Activated naive CD4-positive, alpha-beta T cell treated with anti-CD3 and anti-CD28 coated beads, Interleukin-2, amount 50 U/mL, for 24 hours (primary cell): ENCODE measurements around the gene EPHA4.

Source experiments
- H3K27ac Mint-ChIP-seq: one replicate; pipeline ENCODE4 v1.8.0; 2021; ENCODE audit warnings: mild to moderate bottlenecking, mixed read lengths
- H3K27me3 Mint-ChIP-seq: one replicate; pipeline ENCODE4 v1.8.0; 2021; ENCODE audit warnings: mixed read lengths
- H3K36me3 Mint-ChIP-seq: one replicate; pipeline ENCODE4 v1.8.0; 2021; ENCODE audit warnings: mixed read lengths
- H3K4me1 Mint-ChIP-seq: one replicate; pipeline ENCODE4 v1.8.0; 2021; ENCODE audit warnings: mixed read lengths
- H3K4me3 Mint-ChIP-seq: one replicate; pipeline ENCODE4 v1.8.0; 2021; ENCODE audit warnings: mild to moderate bottlenecking, mixed read lengths
- H3K9me3 Mint-ChIP-seq: one replicate; pipeline ENCODE4 v1.8.0; 2021; ENCODE audit warnings: mixed read lengths

The EPHA4 gene

DNA sequence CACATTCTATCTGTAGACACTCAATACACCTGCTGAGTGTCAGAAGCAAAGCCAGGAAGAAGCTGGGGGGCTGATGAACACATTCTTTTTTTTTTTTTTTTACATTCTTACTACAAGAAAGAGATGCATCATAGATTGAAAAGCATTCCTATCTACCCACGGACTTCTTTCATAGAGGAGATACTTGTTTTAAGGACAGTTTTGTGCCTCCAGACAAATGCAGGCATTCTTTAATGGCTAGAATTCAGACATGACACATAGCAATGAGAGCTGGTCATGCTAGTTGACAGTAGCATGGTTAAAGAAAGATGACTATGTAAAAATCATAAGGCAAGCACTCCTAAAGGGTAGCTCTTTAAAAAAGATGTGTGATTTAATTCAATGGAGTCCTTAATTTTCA lies 110.2 kb downstream of the EPHA4 start:
- H3K27ac Mint-ChIP-seq, result no peak overlapping the region
- H3K36me3 Mint-ChIP-seq, result peaks cover 3% of the 10 kb centered on the region
- peaks cover 40% of the 10 kb centered on the region for H3K4me1 Mint-ChIP-seq
- peaks cover 1% of the 10 kb centered on the region for H3K27me3 Mint-ChIP-seq
- no peak overlapping the region for H3K4me3 Mint-ChIP-seq
- no peaks in the 10 kb centered on the region for H3K9me3 Mint-ChIP-seq

DNA sequence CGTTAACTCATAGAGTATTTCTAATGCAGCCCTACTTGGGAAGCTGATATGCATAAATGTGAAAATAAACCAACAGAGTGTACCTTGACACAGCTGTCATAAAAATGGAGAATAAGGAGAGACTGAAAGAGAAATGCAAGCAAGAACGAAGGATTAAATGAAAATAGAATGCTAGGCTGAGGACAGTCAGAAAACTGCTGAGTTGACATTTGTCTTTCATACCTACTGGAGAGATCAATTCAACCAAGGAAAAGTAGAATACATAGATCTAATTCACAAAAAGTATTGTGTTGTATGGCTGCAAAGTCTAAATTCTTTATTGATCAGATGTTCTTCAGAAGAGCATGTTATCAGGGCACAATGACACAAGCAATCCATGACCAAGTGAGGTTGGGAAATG lies 112.0 kb downstream of the EPHA4 start:
- peaks cover 7% of the 10 kb centered on the region for H3K36me3 Mint-ChIP-seq
- no peak overlapping the region for H3K27ac Mint-ChIP-seq
- peaks cover 24% of the 10 kb centered on the region for H3K4me1 Mint-ChIP-seq
- no peaks in the 10 kb centered on the region for H3K9me3 Mint-ChIP-seq
- peaks cover 1% of the 10 kb centered on the region for H3K27me3 Mint-ChIP-seq
- no peak overlapping the region for H3K4me3 Mint-ChIP-seq

DNA sequence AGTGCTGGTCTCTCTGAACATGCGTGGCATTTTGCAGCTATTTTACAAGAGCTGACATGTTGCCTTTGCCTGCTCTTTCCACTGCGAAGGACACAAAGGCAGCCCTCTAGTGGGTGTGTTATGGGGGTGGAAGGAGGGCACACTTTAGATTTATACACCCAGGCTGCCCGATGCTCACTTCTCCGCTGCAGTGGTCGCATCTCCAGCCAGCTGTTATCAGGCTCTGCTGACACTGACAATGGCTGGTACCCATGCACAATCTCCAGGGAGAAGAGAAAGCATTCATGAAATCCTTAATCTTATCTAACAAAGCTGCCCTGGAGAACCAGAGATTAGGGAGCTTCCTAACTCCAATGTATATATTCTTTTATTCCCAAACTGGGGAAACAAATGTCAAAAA lies 113.5 kb downstream of the EPHA4 start:
- Mint-ChIP-seq H3K4me1 (peaks cover 11% of the 10 kb centered on the region), H3K27me3 (no peaks in the 10 kb centered on the region), H3K9me3 (no peaks in the 10 kb centered on the region), H3K4me3 (no peak overlapping the region), H3K27ac (no peak overlapping the region), H3K36me3 (peaks cover 12% of the 10 kb centered on the region)

DNA sequence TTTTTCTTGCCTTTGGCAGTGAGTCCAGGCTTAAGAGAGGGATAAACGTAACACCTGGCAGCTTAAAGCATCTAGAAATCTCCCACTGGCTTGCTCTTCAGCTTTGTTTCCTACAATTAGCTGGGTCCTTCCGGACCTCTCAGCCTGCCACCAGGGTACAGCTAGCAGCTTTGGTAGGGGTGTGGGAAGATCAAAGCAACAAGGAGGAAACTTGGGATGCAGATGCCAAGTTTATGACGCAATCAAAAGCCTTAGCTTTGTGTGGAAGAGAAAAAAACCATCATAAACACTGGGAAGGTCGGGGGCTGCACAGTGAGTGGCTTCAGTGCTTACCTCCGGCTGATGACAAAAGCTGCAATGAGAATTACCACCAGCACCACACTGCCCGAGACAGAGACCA lies 116.9 kb downstream of the EPHA4 start:
- Mint-ChIP-seq H3K36me3 (peaks cover 10% of the 10 kb centered on the region), H3K27ac (no peak overlapping the region), H3K4me1 (no peaks in the 10 kb centered on the region), H3K4me3 (no peak overlapping the region), H3K9me3 (no peaks in the 10 kb centered on the region), H3K27me3 (no peaks in the 10 kb centered on the region)

DNA sequence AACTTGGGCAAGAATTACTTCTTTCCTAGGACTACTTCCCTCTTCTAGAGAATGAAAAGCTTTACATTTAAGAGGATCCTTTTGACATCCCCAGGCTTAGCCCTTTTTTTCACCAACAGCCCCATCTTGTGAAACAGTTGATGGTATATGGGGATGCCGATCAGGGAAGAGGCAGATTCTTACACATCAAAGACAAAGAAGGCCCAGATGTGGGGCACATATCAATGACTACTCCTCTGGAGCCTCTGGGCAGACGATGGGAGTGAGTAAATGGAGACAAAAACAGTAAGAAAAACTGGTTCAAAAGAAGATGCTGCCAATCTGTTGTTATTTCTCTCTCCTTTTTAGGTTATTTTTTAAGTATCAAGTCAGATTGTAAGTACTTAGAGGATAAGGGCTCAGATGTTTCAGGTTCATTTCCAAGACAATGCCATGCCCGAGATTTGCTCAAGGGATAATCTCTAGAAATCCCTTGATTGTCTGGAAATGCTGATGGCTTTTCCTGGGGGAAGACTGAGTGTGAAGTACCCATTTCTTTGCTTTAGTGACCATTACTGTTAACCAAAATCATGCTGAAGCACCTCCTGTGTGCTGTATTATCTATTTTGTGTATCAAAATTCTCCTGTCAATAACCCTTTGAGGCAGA lies 117.5 kb downstream of the EPHA4 start:
- Mint-ChIP-seq H3K4me3 (no peak overlapping the region), H3K4me1 (no peaks in the 10 kb centered on the region), H3K27ac (no peak overlapping the region), H3K36me3 (peaks cover 10% of the 10 kb centered on the region), H3K27me3 (no peaks in the 10 kb centered on the region), H3K9me3 (no peaks in the 10 kb centered on the region)

DNA sequence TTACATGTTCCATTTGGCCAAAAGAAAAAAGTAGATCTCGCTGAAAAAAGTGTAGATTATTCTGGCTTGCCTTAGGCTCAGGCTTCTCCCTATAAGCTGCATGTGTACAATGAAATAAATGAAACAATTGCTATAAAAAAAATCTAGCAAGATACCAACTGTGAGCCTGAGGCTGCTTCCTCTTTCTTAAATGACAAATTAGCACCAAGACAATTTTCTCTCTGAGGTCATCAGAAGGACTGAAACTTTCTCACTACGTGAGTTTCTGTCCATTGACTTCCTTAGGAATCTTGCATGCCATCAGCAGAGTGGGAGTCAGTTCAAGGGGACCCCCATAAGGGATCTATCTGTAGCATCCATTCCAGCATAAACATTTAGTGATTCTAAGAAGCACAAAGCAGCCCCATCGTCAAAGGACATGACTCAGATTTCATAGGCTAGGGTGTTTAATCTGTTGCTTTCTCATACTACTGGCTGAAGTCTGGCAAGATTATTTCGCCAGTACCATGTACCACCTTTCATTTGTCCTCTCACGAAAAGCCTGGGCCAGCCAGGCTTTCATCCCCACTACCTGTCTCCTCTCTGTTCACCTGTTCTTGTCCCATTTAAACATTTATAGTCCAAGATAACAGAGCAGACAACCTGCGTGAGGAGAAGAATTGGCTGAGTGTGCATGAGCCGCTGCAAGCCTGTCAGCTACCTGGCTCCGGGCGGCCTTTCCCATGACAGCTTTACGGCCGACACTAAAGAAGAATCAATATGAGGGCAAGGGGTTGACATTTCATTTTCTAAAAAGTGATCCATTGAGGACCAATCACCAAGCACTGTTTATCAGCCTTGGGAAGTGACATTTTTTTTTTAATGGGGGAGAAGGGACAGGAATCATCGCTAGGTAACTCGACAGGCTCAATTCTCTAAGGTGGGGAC lies 120.0 kb downstream of the EPHA4 start:
- Mint-ChIP-seq H3K27ac (no peak overlapping the region), H3K4me3 (no peak overlapping the region), H3K36me3 (peaks cover 13% of the 10 kb centered on the region), H3K27me3 (no peaks in the 10 kb centered on the region), H3K9me3 (no peaks in the 10 kb centered on the region), H3K4me1 (no peaks in the 10 kb centered on the region)

DNA sequence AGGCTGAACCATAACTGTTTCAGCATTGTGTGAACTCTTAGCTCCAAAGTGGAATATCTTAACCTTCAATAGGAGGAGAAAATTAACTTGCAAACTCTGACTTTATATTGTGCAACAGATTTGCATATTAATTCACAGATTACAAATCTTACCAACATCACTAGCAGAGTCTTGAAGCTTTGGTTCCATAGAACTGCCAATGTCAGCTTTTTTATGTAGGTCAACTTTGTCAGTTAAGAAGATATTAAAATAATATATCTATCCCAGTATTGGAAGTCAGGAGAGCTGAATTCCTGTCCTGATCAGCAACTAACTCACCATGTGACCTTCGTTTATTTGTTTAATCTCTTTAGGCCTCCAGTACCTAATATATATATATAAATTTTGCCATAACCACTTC lies 121.8 kb downstream of the EPHA4 start:
- Mint-ChIP-seq H3K36me3 (peaks cover 8% of the 10 kb centered on the region), H3K27ac (no peak overlapping the region), H3K27me3 (no peaks in the 10 kb centered on the region), H3K4me3 (no peak overlapping the region), H3K9me3 (no peaks in the 10 kb centered on the region), H3K4me1 (no peaks in the 10 kb centered on the region)

DNA sequence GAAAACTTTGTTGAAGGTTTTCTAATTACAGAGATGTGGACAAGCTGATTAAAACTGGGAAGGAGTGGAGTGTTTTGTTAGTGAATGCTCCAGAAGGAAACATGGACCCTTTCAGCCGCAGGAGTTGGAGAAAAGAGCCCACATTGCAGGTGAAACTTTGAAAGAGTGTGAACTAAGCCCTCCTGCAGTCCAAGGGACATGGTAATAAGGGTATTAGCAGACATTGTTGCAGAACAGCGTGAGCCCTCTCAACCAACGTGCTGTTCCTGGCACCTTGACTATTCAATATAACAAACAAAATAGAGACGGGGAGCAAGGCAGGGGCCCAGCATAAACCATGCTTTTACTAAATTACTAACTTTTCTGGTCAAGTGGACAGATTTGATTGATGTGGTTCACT lies 122.7 kb downstream of the EPHA4 start:
- H3K27ac Mint-ChIP-seq, result no peak overlapping the region
- H3K27me3 Mint-ChIP-seq, result no peaks in the 10 kb centered on the region
- H3K4me1 Mint-ChIP-seq, result no peaks in the 10 kb centered on the region
- no peak overlapping the region for H3K4me3 Mint-ChIP-seq
- H3K36me3 Mint-ChIP-seq, result peaks cover 5% of the 10 kb centered on the region
- no peaks in the 10 kb centered on the region for H3K9me3 Mint-ChIP-seq

DNA sequence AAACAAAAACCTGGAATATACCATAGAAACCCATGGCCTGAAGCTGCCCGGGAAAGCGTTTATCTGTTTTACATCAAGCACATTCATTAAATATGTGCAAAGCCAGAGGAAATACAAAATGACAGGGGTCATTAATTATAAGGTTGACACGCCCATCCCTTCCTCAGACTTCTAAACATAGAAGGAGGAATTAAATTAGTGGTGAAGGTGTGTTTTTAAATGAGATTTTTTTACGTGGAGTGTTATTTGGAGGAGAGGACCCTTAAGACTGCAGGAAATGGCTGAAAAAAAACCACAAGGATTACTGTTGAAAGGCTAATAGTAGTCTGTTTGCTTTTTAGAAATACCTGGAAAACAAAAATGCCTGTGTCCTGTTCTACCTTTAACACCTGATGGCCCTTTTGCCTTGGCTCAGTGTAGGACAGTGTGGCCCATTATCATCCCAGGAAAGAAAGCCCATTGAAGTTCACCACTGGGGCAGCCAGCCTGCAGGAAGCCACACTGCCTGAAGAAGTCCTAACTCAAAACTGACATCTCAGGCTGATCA lies 123.2 kb downstream of the EPHA4 start:
- H3K36me3 Mint-ChIP-seq, result peaks cover 5% of the 10 kb centered on the region
- no peaks in the 10 kb centered on the region for H3K9me3 Mint-ChIP-seq
- no peaks in the 10 kb centered on the region for H3K27me3 Mint-ChIP-seq
- no peak overlapping the region for H3K27ac Mint-ChIP-seq
- no peaks in the 10 kb centered on the region for H3K4me1 Mint-ChIP-seq
- H3K4me3 Mint-ChIP-seq, result no peak overlapping the region

DNA sequence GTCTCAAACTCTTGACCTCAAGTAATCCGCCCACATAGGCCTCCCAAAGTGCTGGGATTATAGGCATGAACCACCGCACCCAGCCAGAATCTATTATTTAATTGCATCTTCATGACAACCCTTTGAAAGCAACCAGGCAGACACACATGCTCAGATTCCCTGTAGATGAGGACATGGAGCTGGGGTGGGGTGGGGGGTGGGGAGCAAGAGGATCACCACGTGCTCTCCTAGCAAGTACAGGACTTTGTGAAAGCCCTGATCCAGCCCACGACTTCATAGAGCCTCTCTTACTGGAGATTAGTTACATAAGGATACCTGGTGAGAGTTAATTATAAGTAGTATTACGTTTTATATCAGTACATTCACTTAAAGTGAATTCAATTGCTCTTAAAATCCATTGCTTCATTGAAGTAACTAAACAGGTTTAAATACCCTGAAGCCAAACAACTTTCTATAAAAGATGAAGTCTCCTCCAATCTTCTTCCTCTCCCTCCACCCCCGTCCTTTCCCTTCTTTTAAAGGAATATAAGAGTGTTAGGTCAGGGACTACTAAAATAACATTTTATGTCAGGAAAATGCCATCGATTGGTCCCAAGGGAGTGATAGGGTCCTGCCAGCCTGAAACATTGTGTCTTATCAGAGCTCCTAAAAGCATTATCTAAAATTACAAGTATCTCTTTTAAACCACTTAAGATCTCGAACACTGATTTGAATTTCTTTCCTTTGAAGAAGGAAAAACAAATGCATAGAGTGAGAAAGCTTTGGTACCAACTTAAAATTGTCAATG lies 123.9 kb downstream of the EPHA4 start:
- Mint-ChIP-seq H3K27ac (no peak overlapping the region), H3K9me3 (no peaks in the 10 kb centered on the region), H3K4me3 (no peak overlapping the region), H3K4me1 (no peaks in the 10 kb centered on the region), H3K27me3 (no peaks in the 10 kb centered on the region), H3K36me3 (peaks cover 3% of the 10 kb centered on the region)

DNA sequence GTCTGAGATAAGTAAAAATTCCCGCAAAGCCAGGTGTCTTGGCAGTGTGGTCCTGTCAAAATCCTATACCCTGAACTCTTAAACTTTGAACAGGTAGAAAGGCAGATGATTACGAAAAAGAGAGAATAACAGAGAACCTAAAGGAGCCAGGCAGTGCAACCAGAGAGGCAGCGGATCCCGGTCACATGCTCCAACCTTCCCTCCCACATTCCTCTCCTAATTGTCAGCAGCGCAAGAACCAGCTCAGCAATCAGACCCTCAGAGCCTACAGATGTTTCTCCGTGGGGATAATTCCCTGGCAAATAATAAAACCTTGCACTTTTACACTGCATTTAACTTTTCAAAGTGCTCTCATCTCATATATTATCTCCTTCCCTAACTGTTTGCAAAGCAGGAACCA lies 124.8 kb downstream of the EPHA4 start:
- no peaks in the 10 kb centered on the region for H3K27me3 Mint-ChIP-seq
- no peak overlapping the region for H3K4me3 Mint-ChIP-seq
- H3K4me1 Mint-ChIP-seq, result no peaks in the 10 kb centered on the region
- peaks cover 5% of the 10 kb centered on the region for H3K36me3 Mint-ChIP-seq
- H3K9me3 Mint-ChIP-seq, result no peaks in the 10 kb centered on the region
- no peak overlapping the region for H3K27ac Mint-ChIP-seq

DNA sequence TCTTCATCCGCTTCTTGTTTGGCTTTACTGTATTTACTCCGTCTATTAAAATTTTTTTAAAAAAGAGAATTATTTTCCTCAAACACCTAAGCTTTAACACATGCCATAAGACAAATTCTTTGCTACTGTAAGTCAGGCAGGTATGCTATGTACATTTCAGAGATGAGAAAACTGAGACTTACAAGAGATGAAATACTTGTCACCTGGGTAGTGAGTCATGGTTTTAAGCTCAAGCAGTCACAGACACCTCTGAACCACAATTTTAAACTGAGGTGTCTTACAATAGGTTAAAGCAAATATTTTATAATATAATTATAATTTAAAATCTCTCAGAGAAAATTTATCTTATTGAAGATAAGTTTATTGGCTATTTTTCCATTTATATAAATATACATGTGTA lies 126.0 kb downstream of the EPHA4 start:
- Mint-ChIP-seq H3K9me3 (no peaks in the 10 kb centered on the region), H3K36me3 (peaks cover 6% of the 10 kb centered on the region)

DNA sequence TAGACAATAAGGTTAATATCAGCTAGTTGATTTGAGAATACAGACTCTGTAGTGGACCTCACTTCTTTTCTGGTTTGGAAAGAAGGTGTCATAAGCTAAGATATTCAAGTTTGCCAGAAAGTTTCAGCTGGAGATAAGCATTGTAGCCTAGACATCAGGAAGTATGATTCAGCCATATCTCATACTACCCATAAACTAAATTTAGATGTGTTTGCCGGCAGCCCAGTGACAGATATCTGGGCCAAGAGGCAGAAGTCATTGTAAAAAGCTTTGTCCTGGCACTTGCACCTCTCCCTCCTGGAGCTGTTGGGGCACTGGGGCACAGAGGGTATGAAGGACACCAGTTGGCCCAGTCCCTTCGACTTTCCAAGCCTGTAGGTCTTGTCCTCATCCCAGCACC lies 128.0 kb downstream of the EPHA4 start:
- Mint-ChIP-seq H3K27me3 (no peaks in the 10 kb centered on the region), H3K4me1 (no peaks in the 10 kb centered on the region), H3K36me3 (peaks cover 6% of the 10 kb centered on the region), H3K9me3 (no peaks in the 10 kb centered on the region), H3K4me3 (no peak overlapping the region), H3K27ac (no peak overlapping the region)

More for the DNA sequence above, 126.0 kb downstream of the EPHA4 start:
- H3K4me1 Mint-ChIP-seq, result no peaks in the 10 kb centered on the region
- no peak overlapping the region for H3K4me3 Mint-ChIP-seq
- no peak overlapping the region for H3K27ac Mint-ChIP-seq
- no peaks in the 10 kb centered on the region for H3K27me3 Mint-ChIP-seq

DNA sequence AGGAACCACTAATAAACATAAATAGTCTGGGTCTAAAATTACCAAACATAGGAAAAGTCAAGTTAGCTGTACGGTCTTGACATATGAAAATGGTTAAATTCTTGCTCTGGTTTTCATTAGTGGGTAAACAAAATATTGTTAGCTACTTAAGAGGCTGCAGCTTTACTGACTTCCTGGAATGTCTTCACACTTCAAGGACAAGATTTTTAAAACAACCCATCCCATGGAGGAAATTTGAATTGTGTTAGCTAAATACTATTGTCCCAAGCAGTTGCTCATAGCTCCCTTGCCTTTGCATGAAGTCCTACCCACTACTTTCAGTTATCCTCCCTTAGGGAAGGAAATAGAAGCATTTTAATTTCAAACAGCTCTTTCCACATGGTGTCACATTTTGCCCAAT lies 128.5 kb downstream of the EPHA4 start:
- Mint-ChIP-seq H3K4me3 (no peak overlapping the region), H3K4me1 (no peaks in the 10 kb centered on the region), H3K27ac (no peak overlapping the region), H3K9me3 (no peaks in the 10 kb centered on the region), H3K36me3 (peaks cover 4% of the 10 kb centered on the region), H3K27me3 (no peaks in the 10 kb centered on the region)

DNA sequence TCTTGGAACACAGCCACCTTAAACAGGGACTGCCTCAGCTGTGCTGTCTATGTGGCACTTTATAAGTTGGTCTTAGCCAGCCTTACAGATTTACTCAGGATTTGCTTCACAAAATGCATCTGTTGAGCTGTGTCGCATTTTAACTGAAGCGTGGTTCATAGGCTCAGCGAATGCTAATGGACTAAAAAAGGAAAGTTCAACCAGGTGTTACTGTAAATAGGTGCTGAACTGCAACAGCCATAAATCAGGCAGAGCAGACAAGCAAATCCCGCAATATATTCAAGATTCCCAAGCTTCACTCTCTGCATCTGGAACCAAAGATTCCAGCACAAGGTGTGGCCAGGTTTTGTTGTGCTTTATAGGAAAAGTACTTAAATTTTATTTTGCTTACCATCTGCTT lies 130.0 kb downstream of the EPHA4 start:
- Mint-ChIP-seq H3K4me3 (no peak overlapping the region), H3K4me1 (no peaks in the 10 kb centered on the region), H3K9me3 (no peaks in the 10 kb centered on the region), H3K36me3 (peaks cover 3% of the 10 kb centered on the region), H3K27ac (no peak overlapping the region), H3K27me3 (no peaks in the 10 kb centered on the region)
